Measurements from ENCODE around the gene PPP2R5A. TPM values are rescaled to one million over a fixed set of nuclear protein-coding genes. Genes with fewer than 3 reads are reported as not detected.

Gene PPP2R5A
- total RNA-seq, 2 donors from 2014 or later: 40.7 to 41.4 TPM

GRCh38 chr1:212269306-212269705 is 15.9 kb upstream of the PPP2R5A start:
- Histone ChIP-seq H3K27ac (ENCODE audit: low read depth, low read length) (no peak overlapping the region), H3K27me3 (ENCODE audit: control insufficient read depth, insufficient read depth, low read length, poor library complexity, severe bottlenecking) (no peaks in the 10 kb centered on the region), H3K9ac (ENCODE audit: extremely low read depth, low read length, poor library complexity, severe bottlenecking) (no peak overlapping the region), H3K4me1 (ENCODE audit: control insufficient read depth, insufficient read depth, low read length) (peaks cover 5% of the 10 kb centered on the region), H3K9me3 (ENCODE audit: control insufficient read depth, low read length) (no peaks in the 10 kb centered on the region), H3K4me3 (ENCODE audit: low read length) (no peak overlapping the region), H3K36me3 (ENCODE audit: control insufficient read depth, insufficient read depth, low read length) (no peaks in the 10 kb centered on the region)
- TF ChIP-seq, protein P1, sequence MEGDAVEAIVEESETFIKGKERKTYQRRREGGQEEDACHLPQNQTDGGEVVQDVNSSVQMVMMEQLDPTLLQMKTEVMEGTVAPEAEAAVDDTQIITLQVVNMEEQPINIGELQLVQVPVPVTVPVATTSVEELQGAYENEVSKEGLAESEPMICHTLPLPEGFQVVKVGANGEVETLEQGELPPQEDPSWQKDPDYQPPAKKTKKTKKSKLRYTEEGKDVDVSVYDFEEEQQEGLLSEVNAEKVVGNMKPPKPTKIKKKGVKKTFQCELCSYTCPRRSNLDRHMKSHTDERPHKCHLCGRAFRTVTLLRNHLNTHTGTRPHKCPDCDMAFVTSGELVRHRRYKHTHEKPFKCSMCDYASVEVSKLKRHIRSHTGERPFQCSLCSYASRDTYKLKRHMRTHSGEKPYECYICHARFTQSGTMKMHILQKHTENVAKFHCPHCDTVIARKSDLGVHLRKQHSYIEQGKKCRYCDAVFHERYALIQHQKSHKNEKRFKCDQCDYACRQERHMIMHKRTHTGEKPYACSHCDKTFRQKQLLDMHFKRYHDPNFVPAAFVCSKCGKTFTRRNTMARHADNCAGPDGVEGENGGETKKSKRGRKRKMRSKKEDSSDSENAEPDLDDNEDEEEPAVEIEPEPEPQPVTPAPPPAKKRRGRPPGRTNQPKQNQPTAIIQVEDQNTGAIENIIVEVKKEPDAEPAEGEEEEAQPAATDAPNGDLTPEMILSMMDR (conservative IDR thresholded peaks at IDR 0.05): peak; percentile 55
- H3K4me1 Mint-ChIP-seq: peaks cover 11% of the 10 kb centered on the region
- no peaks in the 10 kb centered on the region for H3K9me3 Mint-ChIP-seq
- H3K27me3 Mint-ChIP-seq (ENCODE audit: insufficient read depth): no peaks in the 10 kb centered on the region
- H3K36me3 Mint-ChIP-seq (ENCODE audit: low read depth): no peaks in the 10 kb centered on the region
- no peak overlapping the region for H3K4me3 Mint-ChIP-seq
- no peak for DNase-seq
- no peak overlapping the region for H3K27ac Mint-ChIP-seq

DNA sequence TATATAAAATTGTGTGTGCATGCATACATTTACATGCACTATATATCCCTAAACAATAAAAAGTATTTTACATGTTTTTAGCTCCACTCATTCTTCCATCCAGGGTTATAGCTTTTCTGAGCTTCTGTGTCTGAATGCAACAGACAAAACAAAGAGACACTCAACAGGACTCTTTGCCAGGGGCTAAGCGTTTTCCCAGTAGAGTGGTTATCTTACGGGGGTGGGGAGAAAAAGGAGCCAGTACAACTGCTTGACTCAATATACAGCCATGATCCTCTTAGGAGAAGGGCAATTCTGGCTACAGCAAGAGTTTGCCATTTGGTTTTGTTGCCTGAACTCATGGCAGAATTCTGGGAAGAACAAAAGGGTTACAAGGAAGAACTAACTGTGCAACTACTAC is 14.6 kb upstream of the PPP2R5A start:
- H3K4me3 Mint-ChIP-seq: no peak overlapping the region
- DNase-seq: no peak
- H3K27me3 ChIP-seq (ENCODE audit: control insufficient read depth, insufficient read depth, low read length, poor library complexity, severe bottlenecking): no peaks in the 10 kb centered on the region
- H3K27ac ChIP-seq (ENCODE audit: low read depth, low read length): no peak overlapping the region
- H3K4me1 Mint-ChIP-seq: peaks cover 11% of the 10 kb centered on the region
- H3K4me1 ChIP-seq (ENCODE audit: control insufficient read depth, insufficient read depth, low read length): peaks cover 5% of the 10 kb centered on the region
- no peak overlapping the region for H3K9ac ChIP-seq (ENCODE audit: extremely low read depth, low read length, poor library complexity, severe bottlenecking)
- TF ChIP-seq, protein P1 (conservative IDR thresholded peaks at IDR 0.05): no peak
- H3K9me3 Mint-ChIP-seq: no peaks in the 10 kb centered on the region
- H3K9me3 ChIP-seq (ENCODE audit: control insufficient read depth, low read length): no peaks in the 10 kb centered on the region
- H3K4me3 ChIP-seq (ENCODE audit: low read length): no peak overlapping the region
- no peaks in the 10 kb centered on the region for H3K36me3 Mint-ChIP-seq (ENCODE audit: low read depth)
- 70 to 73% methylated on average over 2 of the region's 2 CpGs for WGBS, 2 experiments (ENCODE audit: insufficient coverage in 1 of 2, insufficient read length in 1 of 2)
- H3K27ac Mint-ChIP-seq: no peak overlapping the region
- no peaks in the 10 kb centered on the region for H3K27me3 Mint-ChIP-seq (ENCODE audit: insufficient read depth)
- no peaks in the 10 kb centered on the region for H3K36me3 ChIP-seq (ENCODE audit: control insufficient read depth, insufficient read depth, low read length)

GRCh38 chr1:212271234-212271633 is 14.0 kb upstream of the PPP2R5A start:
- Mint-ChIP-seq H3K27me3 (ENCODE audit: insufficient read depth) (no peaks in the 10 kb centered on the region), H3K36me3 (ENCODE audit: low read depth) (no peaks in the 10 kb centered on the region), H3K9me3 (no peaks in the 10 kb centered on the region), H3K4me1 (peaks cover 11% of the 10 kb centered on the region), H3K4me3 (no peak overlapping the region), H3K27ac (no peak overlapping the region)
- Histone ChIP-seq H3K9ac (ENCODE audit: extremely low read depth, low read length, poor library complexity, severe bottlenecking) (no peak overlapping the region), H3K27me3 (ENCODE audit: control insufficient read depth, insufficient read depth, low read length, poor library complexity, severe bottlenecking) (no peaks in the 10 kb centered on the region), H3K4me3 (ENCODE audit: low read length) (no peak overlapping the region), H3K9me3 (ENCODE audit: control insufficient read depth, low read length) (no peaks in the 10 kb centered on the region), H3K4me1 (ENCODE audit: control insufficient read depth, insufficient read depth, low read length) (peaks cover 5% of the 10 kb centered on the region), H3K27ac (ENCODE audit: low read depth, low read length) (no peak overlapping the region), H3K36me3 (ENCODE audit: control insufficient read depth, insufficient read depth, low read length) (no peaks in the 10 kb centered on the region)
- TF ChIP-seq, protein P1 (conservative IDR thresholded peaks at IDR 0.05): no peak
- WGBS, 2 experiments (ENCODE audit: insufficient coverage in 1 of 2, insufficient read length in 1 of 2): 94 to 97% methylated on average over 2 of the region's 2 CpGs
- DNase-seq: no peak

All from endodermal cell (in vitro differentiated cells).